AG04450 (cell line): Measurements from ENCODE around the gene CXXC1. TPM values are rescaled to one million over a fixed set of nuclear protein-coding genes. Genes with fewer than 3 reads are reported as not detected.

Experiments used
- CTCF ChIA-PET: fragments of 300-600, 350-600 bp; formaldehyde crosslinking; extraction: SDS; loops from one replicate; lab custom pipeline; 2022; ENCODE audit warnings: antibody characterized with exemption, inconsistent platforms; lab: Charles Lee
- POLR2A ChIA-PET: fragments of 350-600 bp; formaldehyde crosslinking; extraction: SDS; loops from one replicate; lab custom pipeline; 2021; ENCODE audit warnings: antibody characterized with exemption, inconsistent platforms; lab: Yijun Ruan, JAX
- DNase-seq: peaks from one replicate; pipeline ENCODE4 v3.0.0-alpha.2; 2011; ENCODE audit warnings: low read depth, low spot score
- H3K27ac ChIP-seq: one replicate; pipeline ENCODE4 v1.5.1; 2012; ENCODE audit warnings: low read depth, low read length, control low read depth
- H3K27me3 ChIP-seq: one replicate; pipeline ENCODE4 v1.6.0; 2012; ENCODE audit warnings: low read length; ENCODE audit not compliant: control insufficient read depth, insufficient read depth
- H3K4me3 ChIP-seq: 2 replicates; pipeline ENCODE4 v1.5.1; 2011; ENCODE audit warnings: mild to moderate bottlenecking, low read depth, low read length, control low read depth
- H3K9me3 ChIP-seq: 2 replicates; pipeline ENCODE4 v1.5.1; 2012; ENCODE audit warnings: low read length; ENCODE audit not compliant: control insufficient read depth, insufficient read depth
- polyA plus RNA-seq: library from polyadenylated mRNA; depleted of rRNA; stranded (reverse); fragments of >200 nt; gene quantifications from 2 replicates; pipeline ENCODE4 v1.2.3, GENCODE V29; 2011
- TF ChIP-seq, protein P1 (sequence below): IDR thresholded peaks from 2 replicates; pipeline ENCODE4 v1.5.1; 2011; ENCODE audit warnings: low read depth, low read length, control low read depth, inconsistent platforms

CXXC1 gene
- polyA plus RNA-seq, 1 experiment = 23.6 TPM

DNA sequence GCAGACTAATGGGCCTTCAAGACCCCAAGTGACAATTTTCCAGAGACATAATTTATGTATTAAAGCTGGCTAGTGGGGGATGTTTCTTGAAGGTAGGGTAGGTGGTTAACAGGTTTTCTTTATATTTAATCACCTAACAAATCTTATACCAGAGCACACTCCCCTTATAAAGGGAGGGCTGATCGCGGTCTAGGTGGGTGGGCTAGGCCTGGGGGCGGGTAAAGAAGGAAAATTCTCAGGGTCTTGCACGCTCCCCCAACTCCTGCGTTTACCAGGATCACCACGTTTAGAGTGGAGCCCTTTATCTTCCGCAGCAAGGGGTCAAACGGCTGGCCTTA, 19.9 kb upstream of the CXXC1 start:
- H3K9me3 ChIP-seq = no peaks in the 10 kb centered on the region
- peak overlapping the region; percentile 70 for H3K4me3 ChIP-seq
- DNase-seq = no peak
- TF ChIP-seq, protein P1, sequence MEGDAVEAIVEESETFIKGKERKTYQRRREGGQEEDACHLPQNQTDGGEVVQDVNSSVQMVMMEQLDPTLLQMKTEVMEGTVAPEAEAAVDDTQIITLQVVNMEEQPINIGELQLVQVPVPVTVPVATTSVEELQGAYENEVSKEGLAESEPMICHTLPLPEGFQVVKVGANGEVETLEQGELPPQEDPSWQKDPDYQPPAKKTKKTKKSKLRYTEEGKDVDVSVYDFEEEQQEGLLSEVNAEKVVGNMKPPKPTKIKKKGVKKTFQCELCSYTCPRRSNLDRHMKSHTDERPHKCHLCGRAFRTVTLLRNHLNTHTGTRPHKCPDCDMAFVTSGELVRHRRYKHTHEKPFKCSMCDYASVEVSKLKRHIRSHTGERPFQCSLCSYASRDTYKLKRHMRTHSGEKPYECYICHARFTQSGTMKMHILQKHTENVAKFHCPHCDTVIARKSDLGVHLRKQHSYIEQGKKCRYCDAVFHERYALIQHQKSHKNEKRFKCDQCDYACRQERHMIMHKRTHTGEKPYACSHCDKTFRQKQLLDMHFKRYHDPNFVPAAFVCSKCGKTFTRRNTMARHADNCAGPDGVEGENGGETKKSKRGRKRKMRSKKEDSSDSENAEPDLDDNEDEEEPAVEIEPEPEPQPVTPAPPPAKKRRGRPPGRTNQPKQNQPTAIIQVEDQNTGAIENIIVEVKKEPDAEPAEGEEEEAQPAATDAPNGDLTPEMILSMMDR = no peak
- no peak overlapping the region for H3K27ac ChIP-seq
- ChIA-PET POLR2A (interaction anchor here (1.4 kb wide), 1 partner anchor 9 kb away, joined by 5 read pairs; no protein-coding TSS in a partner anchor), CTCF (interaction anchor here (0.5 kb wide), 1 partner anchor 220 kb away, joined by 4 read pairs; no protein-coding TSS in a partner anchor)
- H3K27me3 ChIP-seq = peaks cover 3% of the 10 kb centered on the region

DNA sequence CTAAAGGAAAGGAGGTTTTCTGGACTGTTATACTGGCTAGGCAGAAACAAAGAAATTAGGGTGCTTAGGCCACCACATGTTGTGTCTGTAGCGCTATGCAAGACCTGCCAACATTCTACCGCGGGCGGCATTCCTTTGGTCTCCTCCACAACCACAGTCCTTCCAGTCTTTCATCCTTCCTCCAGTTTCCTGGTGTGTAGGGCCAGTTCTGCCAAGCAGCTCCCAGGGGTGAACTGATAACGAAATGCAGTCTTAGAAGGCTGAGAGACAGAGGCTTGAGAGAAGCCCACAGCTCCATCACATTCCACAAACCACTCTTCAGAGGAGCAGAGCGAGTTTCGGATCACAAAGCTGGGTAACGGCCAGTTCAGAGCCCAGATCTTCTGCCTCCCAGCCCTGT, 19.5 kb upstream of the CXXC1 start:
- DNase-seq = no peak
- Histone ChIP-seq H3K9me3 (no peaks in the 10 kb centered on the region), H3K27me3 (peaks cover 3% of the 10 kb centered on the region), H3K27ac (no peak overlapping the region), H3K4me3 (no peak overlapping the region; the same call in 1 of the 2 replicates)
- TF ChIP-seq, protein P1 = no peak
- POLR2A ChIA-PET = interaction anchor here (1.4 kb wide), 1 partner anchor 9 kb away, joined by 5 read pairs; no protein-coding TSS in a partner anchor
- CTCF ChIA-PET = interaction anchor here (0.5 kb wide), 1 partner anchor 220 kb away, joined by 4 read pairs; no protein-coding TSS in a partner anchor

DNA sequence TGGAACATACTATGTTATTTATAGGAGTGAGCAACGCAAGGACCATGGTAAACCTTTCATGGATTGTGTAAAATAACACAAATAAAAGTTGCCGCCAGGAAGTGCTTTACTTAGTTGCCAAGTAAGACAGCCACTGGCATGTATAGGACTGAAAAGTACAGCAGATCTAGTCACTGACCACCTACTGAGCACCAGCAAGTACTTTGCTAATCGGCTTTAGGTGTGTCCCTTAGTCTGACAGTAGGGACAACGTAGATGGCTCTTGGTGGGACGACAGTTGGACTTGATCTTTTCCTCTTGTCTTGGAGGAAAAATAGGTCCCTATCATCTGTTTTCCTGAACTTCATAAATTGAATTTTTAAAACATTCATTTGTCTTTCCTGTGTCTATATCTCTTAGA, 13.6 kb upstream of the CXXC1 start:
- no peak overlapping the region for H3K4me3 ChIP-seq
- TF ChIP-seq, protein P1 = no peak
- ChIA-PET CTCF (no interaction called here), POLR2A (no interaction called here)
- H3K27me3 ChIP-seq = peaks cover 21% of the 10 kb centered on the region
- no peak for DNase-seq
- no peak overlapping the region for H3K27ac ChIP-seq
- peaks cover 4% of the 10 kb centered on the region; the same call in 1 of the 2 replicates for H3K9me3 ChIP-seq

DNA sequence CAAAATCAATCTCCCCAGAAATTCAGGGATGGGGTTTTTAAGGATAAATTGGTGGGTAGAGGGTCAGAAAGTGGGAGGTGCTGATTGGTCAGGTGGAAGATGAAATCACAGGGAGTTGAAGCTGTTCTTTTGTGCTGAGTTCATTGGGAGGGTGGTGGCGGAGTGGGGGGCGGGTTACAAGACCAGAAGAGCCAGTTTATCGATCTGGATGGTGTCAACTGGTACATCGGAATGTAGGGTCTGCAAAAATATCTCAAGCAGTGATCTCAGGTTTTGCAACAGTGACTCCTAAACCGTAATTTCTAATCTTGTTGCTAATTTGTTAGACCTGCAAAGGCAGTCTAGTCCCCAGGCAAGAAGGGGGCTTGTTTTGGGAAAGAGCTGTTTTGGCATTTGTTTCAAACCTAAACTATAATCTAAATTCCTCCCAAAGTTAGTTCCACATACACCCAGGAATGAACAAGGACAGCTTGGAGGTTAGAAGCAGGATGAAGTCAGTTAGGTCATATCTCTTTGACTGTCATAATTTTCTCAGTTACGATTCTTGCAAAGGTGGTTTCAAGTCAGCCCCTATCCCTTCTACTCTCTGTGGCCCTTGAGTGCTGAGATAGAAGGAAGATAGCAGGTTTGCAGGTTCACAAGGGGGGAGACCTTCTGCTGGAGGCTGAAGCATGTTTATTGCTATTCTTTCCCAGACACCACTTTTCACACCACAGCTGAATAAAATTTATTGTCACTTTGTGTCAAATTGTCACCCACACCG, 12.3 kb upstream of the CXXC1 start:
- Histone ChIP-seq H3K9me3 (peaks cover 4% of the 10 kb centered on the region; the same call in 1 of the 2 replicates), H3K4me3 (no peak overlapping the region), H3K27me3 (peaks cover 23% of the 10 kb centered on the region), H3K27ac (no peak overlapping the region)
- DNase-seq = no peak
- ChIA-PET CTCF (interaction anchor here (2.1 kb wide), 1 partner anchor 57 kb away, joined by 6 read pairs; no protein-coding TSS in a partner anchor), POLR2A (no interaction called here)
- TF ChIP-seq, protein P1 = no peak
